ENCODE measurements around the gene KCNQ1.

GRCh38 chr11:2890466-2891294, 445.9 kb downstream of the KCNQ1 start:
- TF ChIP-seq CTCF (optimal IDR thresholded peaks at IDR 0.05 in 1 of 3, IDR thresholded peaks at IDR 0.05 in 1 of 3, conservative IDR thresholded peaks at IDR 0.05 in 1 of 3; ENCODE audit: extremely low read depth in 1 of 3, insufficient read depth in 2 of 3, low read length in 3 of 3): no peak
- no peak for TF ChIP-seq EZH2 (IDR thresholded peaks at IDR 0.05; ENCODE audit: low read length)

Data from keratinocyte (primary cell).